CD4-positive, alpha-beta T cell (primary cell): ENCODE data around the gene MICAL3. TPM values are rescaled to one million over a fixed set of nuclear protein-coding genes. Genes with fewer than 3 reads are reported as not detected.
A peak's percentile ranks its signal among the peaks of the same experiment; 100 is the strongest.

Experiments
- ATAC-seq: fragments of 200-7000 bp; cut with Tn5 transposase; one replicate; pipeline ENCODE4 v1.10.0; 2022; ENCODE audit warnings: mild to moderate bottlenecking; ENCODE audit not compliant: poor library complexity
- CTCF ChIA-PET: fragments of 350-600 bp; sonication (Branson Sonifier 250); formaldehyde crosslinking; loops from one replicate; lab custom pipeline; 2021; ENCODE audit warnings: antibody characterized with exemption, inconsistent platforms; lab: Charles Lee
- POLR2A ChIA-PET: fragments of 350-600 bp; sonication (Branson Sonifier 250); formaldehyde crosslinking; loops from one replicate; lab custom pipeline; 2021; ENCODE audit warnings: antibody characterized with exemption, inconsistent platforms; lab: Charles Lee
- DNase-seq, 14 experiments: peaks; one replicate each; pipeline ENCODE4 v3.0.0-alpha.2; 2013 to 2020; ENCODE audit warnings: mixed read lengths in 2 of 14
- H3K27ac ChIP-seq, 2 donors: one replicate each; pipeline versions ENCODE4 v1.5.1 to v1.7.0; 2013; ENCODE audit warnings: low read length in 2 of 2, low read depth in 1 of 2, mild to moderate bottlenecking in 1 of 2
- H3K27me3 ChIP-seq, 2 experiments: 1 replicate in 1 of 2; 2 replicates in 1 of 2; pipeline versions ENCODE4 v1.6.1 to v1.7.0; 2013; ENCODE audit warnings: low read length in 2 of 2, control low read depth in 1 of 2, mild to moderate bottlenecking in 1 of 2, moderate library complexity in 1 of 2; ENCODE audit not compliant: insufficient read depth in 2 of 2, control insufficient read depth in 1 of 2
- H3K36me3 ChIP-seq: one replicate; pipeline ENCODE4 v1.6.1; 2013; ENCODE audit warnings: low read length, control low read depth; ENCODE audit not compliant: insufficient read depth
- H3K4me1 ChIP-seq: one replicate; pipeline ENCODE4 v1.6.1; 2013; ENCODE audit warnings: low read length, control low read depth; ENCODE audit not compliant: insufficient read depth
- H3K4me3 ChIP-seq: one replicate; pipeline ENCODE4 v1.5.1; 2013; ENCODE audit warnings: mild to moderate bottlenecking, low read length, moderate library complexity
- H3K9me3 ChIP-seq, 2 experiments: 1 replicate in 1 of 2; 2 replicates in 1 of 2; pipeline versions ENCODE4 v1.6.1 to v1.7.0; 2013; ENCODE audit warnings: low read length in 2 of 2, mild to moderate bottlenecking in 2 of 2, control low read depth in 1 of 2, moderate library complexity in 1 of 2; ENCODE audit not compliant: control insufficient read depth in 1 of 2, insufficient read depth in 1 of 2
- H3K27ac Mint-ChIP-seq: one replicate; pipeline ENCODE4 v1.8.0; 2020; ENCODE audit warnings: mixed read lengths
- H3K27me3 Mint-ChIP-seq: one replicate; pipeline ENCODE4 v1.8.0; 2021; ENCODE audit warnings: mixed read lengths
- H3K36me3 Mint-ChIP-seq: one replicate; pipeline ENCODE4 v1.8.0; 2021; ENCODE audit warnings: low read depth, mixed read lengths
- H3K4me1 Mint-ChIP-seq: one replicate; pipeline ENCODE4 v1.8.0; 2021; ENCODE audit warnings: low read depth, mixed read lengths
- H3K4me3 Mint-ChIP-seq: one replicate; pipeline ENCODE4 v1.8.0; 2020; ENCODE audit warnings: mild to moderate bottlenecking, mixed read lengths
- H3K9me3 Mint-ChIP-seq: one replicate; pipeline ENCODE4 v1.8.0; 2020; ENCODE audit warnings: mixed read lengths
- intact Hi-C, 2 experiments: fragments of 100-400 bp; cut with DNase I in 1 of 2; cut with micrococcal nuclease in 1 of 2; formaldehyde crosslinking; loops; one replicate each; pipeline versions ENCODE4 v1.15.1 to v1.9.0; 2023 to 2025; cut with DNase I, micrococcal nuclease
- total RNA-seq, 174 experiments: library from RNA in 2 of 174; stranded (reverse) in 2 of 174; gene quantifications; one replicate each; pipeline ENCODE4 v1.2.3 and lab custom pipeline; 2021 to 2026
- TF ChIP-seq, protein P1 (sequence below): fragments of 200-600 bp; IDR thresholded peaks from one replicate; pipeline ENCODE4 v1.8.0; 2022; ENCODE audit warnings: antibody characterized with exemption, mild to moderate bottlenecking

MICAL3 gene
- total RNA-seq, 2 experiments from 2014 or later = 9.4 to 9.9 TPM

DNA sequence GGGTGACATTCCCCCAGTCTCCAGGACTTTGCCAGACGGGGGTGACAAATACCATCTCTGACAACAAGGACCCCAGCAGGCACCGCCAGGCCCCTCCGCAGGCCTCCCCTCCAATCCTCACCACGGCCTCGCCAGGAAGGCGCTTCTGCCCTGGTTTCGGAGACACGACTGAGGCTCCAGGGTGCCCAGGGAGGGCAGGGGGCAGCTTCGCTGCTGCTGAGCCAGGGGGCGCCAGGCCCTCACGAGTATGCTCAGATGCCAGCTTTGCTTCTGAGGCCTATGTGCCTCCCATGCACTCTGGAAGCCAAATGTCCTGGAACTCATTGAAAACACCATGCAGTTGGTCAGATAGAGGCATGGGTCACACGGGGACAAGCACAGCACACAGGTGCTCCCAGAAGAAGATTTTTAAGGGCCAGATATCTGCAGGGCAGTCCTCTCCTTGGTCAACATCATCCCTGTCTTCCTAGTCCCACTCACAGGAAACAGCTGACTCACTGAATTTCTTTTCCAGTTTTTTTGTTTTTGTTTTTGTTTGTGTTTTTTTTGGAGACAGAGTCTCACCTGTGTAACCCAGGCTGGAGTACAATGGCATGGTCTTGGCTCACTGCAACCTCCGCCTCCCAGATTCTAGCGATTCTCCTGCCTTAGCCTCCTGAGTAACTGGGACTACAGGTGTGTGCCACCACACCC, 270.0 kb downstream of the MICAL3 start:
- Histone ChIP-seq H3K36me3 (peaks cover 16% of the 10 kb centered on the region), H3K4me3 (no peak overlapping the region), H3K4me1 (no peaks in the 10 kb centered on the region), H3K27ac (no peak overlapping the region), H3K9me3 (peaks cover 0 to 4% of the 10 kb centered on the region in 2 experiments), H3K27me3 (no peaks in the 10 kb centered on the region)
- peaks cover 10% of the 10 kb centered on the region for H3K4me1 Mint-ChIP-seq
- no peaks in the 10 kb centered on the region for H3K9me3 Mint-ChIP-seq
- H3K4me3 Mint-ChIP-seq = no peak overlapping the region
- TF ChIP-seq, protein P1, sequence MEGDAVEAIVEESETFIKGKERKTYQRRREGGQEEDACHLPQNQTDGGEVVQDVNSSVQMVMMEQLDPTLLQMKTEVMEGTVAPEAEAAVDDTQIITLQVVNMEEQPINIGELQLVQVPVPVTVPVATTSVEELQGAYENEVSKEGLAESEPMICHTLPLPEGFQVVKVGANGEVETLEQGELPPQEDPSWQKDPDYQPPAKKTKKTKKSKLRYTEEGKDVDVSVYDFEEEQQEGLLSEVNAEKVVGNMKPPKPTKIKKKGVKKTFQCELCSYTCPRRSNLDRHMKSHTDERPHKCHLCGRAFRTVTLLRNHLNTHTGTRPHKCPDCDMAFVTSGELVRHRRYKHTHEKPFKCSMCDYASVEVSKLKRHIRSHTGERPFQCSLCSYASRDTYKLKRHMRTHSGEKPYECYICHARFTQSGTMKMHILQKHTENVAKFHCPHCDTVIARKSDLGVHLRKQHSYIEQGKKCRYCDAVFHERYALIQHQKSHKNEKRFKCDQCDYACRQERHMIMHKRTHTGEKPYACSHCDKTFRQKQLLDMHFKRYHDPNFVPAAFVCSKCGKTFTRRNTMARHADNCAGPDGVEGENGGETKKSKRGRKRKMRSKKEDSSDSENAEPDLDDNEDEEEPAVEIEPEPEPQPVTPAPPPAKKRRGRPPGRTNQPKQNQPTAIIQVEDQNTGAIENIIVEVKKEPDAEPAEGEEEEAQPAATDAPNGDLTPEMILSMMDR = peak; percentile 34
- ATAC-seq = peak; percentile 54
- no peaks in the 10 kb centered on the region for H3K27me3 Mint-ChIP-seq
- no peaks in the 10 kb centered on the region for H3K36me3 Mint-ChIP-seq
- H3K27ac Mint-ChIP-seq = peak overlapping the region; percentile 24
- ChIA-PET POLR2A (interaction anchor here (1.0 kb wide), 1 partner anchor 322 kb away, joined by 3 read pairs; no protein-coding TSS in a partner anchor), CTCF (interaction anchor here (0.7 to 2.1 kb wide), 4 partner anchors 12 to 33 kb away, joined by 3 to 18 read pairs (median 4); no protein-coding TSS in a partner anchor)
- peak in 7 of 14 experiments; percentile 27 to 67 (median 35) for DNase-seq
- intact Hi-C loops = no loop called here

DNA sequence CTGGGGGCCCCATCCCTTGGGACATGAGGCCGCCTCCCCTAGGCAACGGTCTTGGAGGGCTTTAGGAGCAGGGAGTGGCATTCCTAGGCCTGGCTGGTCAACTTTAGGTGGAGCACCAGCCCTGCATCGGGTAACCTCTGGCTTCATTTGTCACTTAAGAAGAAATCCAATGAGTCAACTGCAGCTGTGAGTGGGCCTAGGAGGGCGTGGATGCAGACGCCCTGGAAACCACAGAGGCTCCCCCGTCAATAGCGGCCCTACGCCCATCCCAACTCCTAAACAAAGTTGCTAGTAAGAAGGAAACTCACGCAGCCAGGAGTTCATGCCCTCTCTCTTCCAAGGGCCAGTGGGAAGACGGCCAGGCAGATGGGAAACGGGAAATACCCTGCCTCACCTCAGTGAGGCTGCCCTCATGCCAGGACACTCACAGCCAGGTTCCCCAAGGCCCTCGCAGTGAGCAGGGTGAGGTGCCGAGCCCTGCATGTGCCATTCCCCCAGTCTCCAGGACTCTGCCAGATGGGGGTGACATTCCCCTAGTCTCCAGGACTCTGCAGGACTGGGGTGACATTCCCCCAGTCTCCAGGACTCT, 270.9 kb downstream of the MICAL3 start:
- DNase-seq (no peak), ATAC-seq (no peak)
- Mint-ChIP-seq H3K4me1 (peaks cover 8% of the 10 kb centered on the region), H3K4me3 (no peak overlapping the region), H3K27ac (no peak overlapping the region), H3K36me3 (no peaks in the 10 kb centered on the region), H3K9me3 (no peaks in the 10 kb centered on the region), H3K27me3 (no peaks in the 10 kb centered on the region)
- Histone ChIP-seq H3K4me3 (no peak overlapping the region), H3K27ac (no peak overlapping the region), H3K27me3 (no peaks in the 10 kb centered on the region), H3K4me1 (no peaks in the 10 kb centered on the region), H3K36me3 (peaks cover 20% of the 10 kb centered on the region), H3K9me3 (peaks cover 0 to 10% of the 10 kb centered on the region in 2 experiments)
- POLR2A ChIA-PET = interaction anchor here (1.0 kb wide), 1 partner anchor 323 kb away, joined by 3 read pairs; no protein-coding TSS in a partner anchor
- TF ChIP-seq, protein P1 = no peak
- CTCF ChIA-PET = interaction anchor here (0.8 to 2.1 kb wide), 3 partner anchors 24 to 34 kb away, joined by 3 to 18 read pairs (median 4); no protein-coding TSS in a partner anchor
- intact Hi-C loops = no loop called here

DNA sequence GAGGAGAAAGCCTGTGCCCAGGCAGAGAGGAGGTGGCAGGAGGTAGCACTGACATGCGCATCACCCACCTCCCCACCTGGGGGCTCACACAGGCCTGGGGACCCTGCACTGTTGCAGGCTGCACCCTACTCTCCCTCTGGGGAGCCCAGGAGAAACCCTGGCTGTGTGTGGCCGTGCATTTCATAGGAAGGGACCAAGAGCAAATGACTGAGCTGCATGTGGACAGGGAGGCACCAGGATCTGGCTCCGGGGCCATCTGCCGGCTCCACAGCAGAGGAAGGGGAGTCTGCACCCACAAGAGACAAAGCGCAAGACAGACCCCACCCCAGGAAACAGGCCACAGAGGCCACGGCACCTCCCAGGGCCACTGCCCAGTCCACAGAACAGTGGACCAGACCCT, 272.8 kb downstream of the MICAL3 start:
- no peak overlapping the region for H3K4me3 ChIP-seq
- DNase-seq (no peak), ATAC-seq (no peak)
- Mint-ChIP-seq H3K4me1 (peaks cover 4% of the 10 kb centered on the region), H3K4me3 (no peak overlapping the region), H3K27ac (no peak overlapping the region), H3K9me3 (no peaks in the 10 kb centered on the region), H3K27me3 (no peaks in the 10 kb centered on the region), H3K36me3 (peaks cover 4% of the 10 kb centered on the region)
- intact Hi-C loops = no loop called here
- H3K27me3 ChIP-seq = no peaks in the 10 kb centered on the region
- peaks cover 0 to 10% of the 10 kb centered on the region in 2 experiments for H3K9me3 ChIP-seq
- ChIA-PET POLR2A (no interaction called here), CTCF (interaction anchor here (0.7 to 1.3 kb wide), 2 partner anchors 9 to 14 kb away, joined by 3 to 5 read pairs; no protein-coding TSS in a partner anchor)
- no peak overlapping the region for H3K27ac ChIP-seq
- TF ChIP-seq, protein P1 = no peak
- peaks cover 23% of the 10 kb centered on the region for H3K36me3 ChIP-seq
- no peaks in the 10 kb centered on the region for H3K4me1 ChIP-seq
